H1 (cell line): ENCODE data around the gene GJB3. TPM values are rescaled to one million over a fixed set of nuclear protein-coding genes. Genes with fewer than 3 reads are reported as not detected.

Experiments
- CTCF ChIA-PET: fragments of 300-600 bp; sonication (Branson Sonifier 250); formaldehyde crosslinking; loops from one replicate; lab custom pipeline; 2021; ENCODE audit not compliant: partially characterized antibody; lab: Charles Lee
- POLR2A ChIA-PET: fragments of 300-600 bp; sonication (Branson Sonifier 250); formaldehyde crosslinking; loops from one replicate; lab custom pipeline; 2021; ENCODE audit warnings: inconsistent platforms; ENCODE audit not compliant: partially characterized antibody; lab: Charles Lee
- DNase-seq, 2 experiments: peaks; one replicate each; pipeline versions ENCODE4 v3.0.0 to v3.0.0-alpha.2; 2010 to 2022; ENCODE audit warnings: low spot score in 2 of 2, low read depth in 1 of 2, mixed read lengths in 1 of 2
- FAIRE-seq: peaks from 2 replicates; lab custom pipeline; 2011; peaks lifted over from hg19 to GRCh38; lab: Jason Lieb, UNC
- H2AFZ ChIP-seq: 2 replicates; pipeline ENCODE4 v1.8.1; 2012; ENCODE audit warnings: low read length, inconsistent platforms
- H2AK5ac ChIP-seq: 2 replicates; pipeline ENCODE4 v1.6.1; 2013; ENCODE audit warnings: low read depth, low read length
- H2BK120ac ChIP-seq: replicated peaks from 2 replicates; pipeline ENCODE3; 2013; ENCODE audit warnings: low read depth, low read length, inconsistent platforms
- H2BK12ac ChIP-seq: 2 replicates; pipeline ENCODE4 v1.6.1; 2013; ENCODE audit warnings: low read depth, low read length
- H2BK15ac ChIP-seq: 2 replicates; pipeline ENCODE4 v1.6.1; 2013; ENCODE audit warnings: low read length
- H2BK20ac ChIP-seq: 2 replicates; pipeline ENCODE4 v1.6.1; 2013; ENCODE audit warnings: low read length
- H2BK5ac ChIP-seq: 2 replicates; pipeline ENCODE4 v1.6.1; 2013; ENCODE audit warnings: low read depth, low read length
- H3K14ac ChIP-seq: 2 replicates; pipeline ENCODE4 v1.6.1; 2013; ENCODE audit warnings: inconsistent platforms; ENCODE audit not compliant: insufficient read length
- H3K18ac ChIP-seq: 2 replicates; pipeline ENCODE4 v1.6.1; 2013; ENCODE audit warnings: low read length; ENCODE audit errors: extremely low read depth
- H3K23ac ChIP-seq: 2 replicates; pipeline ENCODE4 v1.6.1; 2013; ENCODE audit warnings: inconsistent platforms; ENCODE audit not compliant: insufficient read length
- H3K23me2 ChIP-seq: 2 replicates; pipeline ENCODE4 v1.6.1; 2013; ENCODE audit warnings: low read depth, low read length
- H3K27ac ChIP-seq: 2 replicates; pipeline ENCODE4 v1.6.1; 2011; ENCODE audit warnings: low read depth, low read length, inconsistent platforms
- H3K27me3 ChIP-seq, 4 experiments: replicated peaks in 1 of 4; 1 replicate in 1 of 4; 2 replicates in 3 of 4; pipeline versions ENCODE4 v1.6.1 to v1.8.1; 2011 to 2013; ENCODE audit warnings: low read length in 3 of 4, mild to moderate bottlenecking in 3 of 4, inconsistent platforms in 2 of 4, mixed read lengths in 2 of 4, moderate library complexity in 1 of 4; ENCODE audit not compliant: control insufficient read depth in 3 of 4, insufficient read depth in 3 of 4; ENCODE audit errors: extremely low read depth in 1 of 4
- H3K36me3 ChIP-seq, 4 experiments: 2 replicates each; pipeline versions ENCODE4 v1.6.1 to v1.8.1; 2011 to 2013; ENCODE audit warnings: mild to moderate bottlenecking in 4 of 4, low read length in 3 of 4, moderate library complexity in 2 of 4, control low read depth in 1 of 4, inconsistent platforms in 1 of 4; ENCODE audit not compliant: insufficient read depth in 4 of 4, control insufficient read depth in 2 of 4
- H3K4ac ChIP-seq: replicated peaks from 2 replicates; pipeline ENCODE3; 2013; ENCODE audit warnings: low read length, low read depth, mixed read lengths, inconsistent platforms; ENCODE audit not compliant: insufficient read length
- H3K4me1 ChIP-seq, 4 experiments: replicated peaks in 1 of 4; 1 replicate in 1 of 4; 2 replicates in 3 of 4; pipeline versions ENCODE4 v1.6.1 to v1.8.1; 2011 to 2013; ENCODE audit warnings: low read length in 3 of 4, inconsistent platforms in 2 of 4, mixed read lengths in 1 of 4; ENCODE audit not compliant: insufficient read depth in 4 of 4, control insufficient read depth in 3 of 4
- H3K4me2 ChIP-seq, 2 experiments: 2 replicates each; pipeline versions ENCODE4 v1.6.1 to v1.8.1; 2011 to 2013; ENCODE audit warnings: low read depth in 2 of 2, low read length in 2 of 2, control low read depth in 1 of 2, inconsistent platforms in 1 of 2, mild to moderate bottlenecking in 1 of 2; ENCODE audit not compliant: insufficient read depth in 1 of 2
- H3K4me3 ChIP-seq, 4 experiments: fragments of 200-600, 300-600 bp in 1 of 4; sonication (generic), shearing (Covaris generic), sonication (Bioruptor Twin) in 1 of 4; 2 replicates each; pipeline versions ENCODE4 v1.5.1 to v1.8.1; 2011 to 2016; ENCODE audit warnings: low read length in 4 of 4, low read depth in 3 of 4, control low read depth in 2 of 4, inconsistent platforms in 2 of 4, mild to moderate bottlenecking in 2 of 4, mixed read lengths in 1 of 4, moderate library complexity in 1 of 4; ENCODE audit not compliant: insufficient read depth in 2 of 4; ENCODE audit errors: extremely low read depth in 1 of 4
- H3K56ac ChIP-seq: replicated peaks from 2 replicates; pipeline ENCODE3; 2013; ENCODE audit warnings: low read depth, mild to moderate bottlenecking, mixed read lengths, low read length, inconsistent platforms; ENCODE audit not compliant: insufficient read length
- H3K79me1 ChIP-seq: 2 replicates; pipeline ENCODE4 v1.6.1; 2013; ENCODE audit warnings: low read depth, low read length, control low read depth
- H3K79me2 ChIP-seq, 2 experiments: 2 replicates each; pipeline versions ENCODE4 v1.6.1 to v1.8.1; 2012 to 2013; ENCODE audit warnings: low read length in 2 of 2, mild to moderate bottlenecking in 2 of 2, inconsistent platforms in 1 of 2; ENCODE audit not compliant: insufficient read depth in 2 of 2, control insufficient read depth in 1 of 2
- H3K9ac ChIP-seq, 4 experiments: replicated peaks in 1 of 4; 1 replicate in 1 of 4; 2 replicates in 3 of 4; pipeline versions ENCODE4 v1.6.1 to v1.8.1; 2011 to 2013; ENCODE audit warnings: low read depth in 3 of 4, low read length in 3 of 4, control low read depth in 2 of 4, mild to moderate bottlenecking in 2 of 4, moderate library complexity in 2 of 4, inconsistent platforms in 1 of 4; ENCODE audit errors: extremely low read depth in 1 of 4
- H3K9me3 ChIP-seq, 2 experiments: 2 replicates each; pipeline versions ENCODE4 v1.6.1 to v1.8.1; 2012 to 2013; ENCODE audit warnings: mild to moderate bottlenecking in 2 of 2, moderate library complexity in 2 of 2, control low read depth in 1 of 2, inconsistent platforms in 1 of 2, low read depth in 1 of 2, low read length in 1 of 2, mixed read lengths in 1 of 2; ENCODE audit not compliant: insufficient read depth in 2 of 2
- H4K20me1 ChIP-seq, 2 experiments: replicated peaks in 1 of 2; 2 replicates each; pipeline versions ENCODE3 to v1.8.1; 2011 to 2013; ENCODE audit warnings: inconsistent platforms in 2 of 2, low read length in 2 of 2, mild to moderate bottlenecking in 1 of 2; ENCODE audit not compliant: insufficient read depth in 2 of 2, control insufficient read depth in 1 of 2
- H4K5ac ChIP-seq: 2 replicates; pipeline ENCODE4 v1.6.1; 2013; ENCODE audit warnings: low read length, low read depth, mixed read lengths, inconsistent platforms; ENCODE audit not compliant: insufficient read length
- H4K8ac ChIP-seq: 2 replicates; pipeline ENCODE4 v1.8.0; 2013; ENCODE audit warnings: mild to moderate bottlenecking, moderate library complexity, low read length, inconsistent platforms; ENCODE audit not compliant: insufficient read depth; ENCODE audit errors: extremely low read depth
- H4K91ac ChIP-seq: replicated peaks from 2 replicates; pipeline ENCODE3; 2013; ENCODE audit warnings: low read length, mixed read lengths, inconsistent platforms; ENCODE audit not compliant: insufficient read length
- whole genome bisulfite sequencing, 2 experiments: shearing (Covaris generic) in 1 of 2; methylation state at CpG; one replicate each; pipeline versions ENCODE4 v1.1.6 to v1.1.7; 2013 to 2015; ENCODE audit warnings: low lambda C conversion rate in 2 of 2, mixed read lengths in 2 of 2, inconsistent platforms in 1 of 2, low coverage in 1 of 2, missing lambda C conversion rate in 1 of 2; ENCODE audit not compliant: insufficient replicate concordance in 2 of 2, insufficient coverage in 1 of 2, insufficient read length in 1 of 2; ENCODE audit errors: extremely low coverage in 1 of 2, missing lambda C conversion rate in 1 of 2; 5-methylcytosine and 5-hydroxymethylcytosine counted together
- polyA plus RNA-seq, 7 experiments: library from polyadenylated mRNA; depleted of rRNA in 3 of 7; stranded (reverse) in 5 of 7; unstranded in 2 of 7; fragments of >200 nt in 5 of 7; fragments of 200-250 nt in 2 of 7; gene quantifications; 1 replicate in 5 of 7; 2 replicates in 1 of 7; 4 replicates in 1 of 7; pipeline versions ENCODE4 v1.2.1 to v1.2.3, GENCODE V29; 2011 to 2013; ENCODE audit warnings: missing spikeins in 2 of 7, mixed read lengths in 2 of 7
- total RNA-seq: library from RNA; stranded (reverse); fragmentation: NEBNext Ultra II Directional; extraction: Animal tissue kit (Norgen Biotek cat#: 25700); gene quantifications from 2 replicates; pipeline ENCODE4 v1.2.1, GENCODE V29; 2021
- TF ChIP-seq, protein P1 (sequence below): IDR thresholded peaks from 2 replicates; pipeline ENCODE4 v1.6.1; 2012; ENCODE audit warnings: low read length, inconsistent platforms

Gene GJB3
- total and polyA plus RNA-seq, 2 of the 8 experiments (the other 6 are each of a cell fraction or from before 2014, with no cell fraction given) = 0.93 to 1.6 TPM

- Histone ChIP-seq H2AFZ (no peak overlapping the region), H3K79me1 (no peaks in the 10 kb centered on the region), H4K5ac (no peak overlapping the region), H3K4me1 (no peaks in the 10 kb centered on the region), H4K8ac (no peak overlapping the region), H3K4me2 (no peak overlapping the region), H4K91ac (no peak overlapping the region), H3K9me3 (no peaks in the 10 kb centered on the region), H3K23me2 (no peaks in the 10 kb centered on the region), H3K56ac (no peak overlapping the region), H2BK20ac (no peak overlapping the region), H3K27me3 (no peaks in the 10 kb centered on the region), H3K79me2 (no peaks in the 10 kb centered on the region), H3K18ac (no peak overlapping the region), H2BK15ac (no peak overlapping the region), H3K4ac (no peak overlapping the region), H4K20me1 (no peaks in the 10 kb centered on the region), H2BK5ac (no peak overlapping the region), H2BK12ac (no peak overlapping the region), H3K36me3 (no peaks in the 10 kb centered on the region), H3K14ac (no peak overlapping the region), H2BK120ac (no peak overlapping the region), H3K23ac (no peak overlapping the region), H3K4me3 (no peak overlapping the region), H3K9ac (no peak overlapping the region), H3K27ac (no peak overlapping the region), H2AK5ac (no peak overlapping the region)
- DNase-seq = no peak
- ChIA-PET POLR2A (interaction anchor here (1.2 kb wide), 1 partner anchor 43 kb away, joined by 3 read pairs; no protein-coding TSS in a partner anchor), CTCF (interaction anchor here (0.5 to 2.4 kb wide), 4 partner anchors 19 to 271 kb away, joined by 3 to 9 read pairs (median 6); no protein-coding TSS in a partner anchor)
- WGBS, 2 experiments = 78% methylated on average over 3 of the region's 3 CpGs; no CpG with 5 or more reads in 1 of the 2 experiments
- FAIRE-seq = no peak
- TF ChIP-seq, protein P1, sequence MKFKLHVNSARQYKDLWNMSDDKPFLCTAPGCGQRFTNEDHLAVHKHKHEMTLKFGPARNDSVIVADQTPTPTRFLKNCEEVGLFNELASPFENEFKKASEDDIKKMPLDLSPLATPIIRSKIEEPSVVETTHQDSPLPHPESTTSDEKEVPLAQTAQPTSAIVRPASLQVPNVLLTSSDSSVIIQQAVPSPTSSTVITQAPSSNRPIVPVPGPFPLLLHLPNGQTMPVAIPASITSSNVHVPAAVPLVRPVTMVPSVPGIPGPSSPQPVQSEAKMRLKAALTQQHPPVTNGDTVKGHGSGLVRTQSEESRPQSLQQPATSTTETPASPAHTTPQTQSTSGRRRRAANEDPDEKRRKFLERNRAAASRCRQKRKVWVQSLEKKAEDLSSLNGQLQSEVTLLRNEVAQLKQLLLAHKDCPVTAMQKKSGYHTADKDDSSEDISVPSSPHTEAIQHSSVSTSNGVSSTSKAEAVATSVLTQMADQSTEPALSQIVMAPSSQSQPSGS = no peak
Measured at GRCh38 chr1:34816778-34817177, 35.8 kb downstream of the GJB3 start.
